ENCODE results near the gene ZP3.
A peak's percentile ranks its signal among the peaks of the same experiment; 100 is the strongest.
"Not testable (repeated sequence)": the region's sequence is repeated elsewhere in the genome, so short reads cannot be mapped to it uniquely, and the experiment has no call there.

ZP3 gene

GRCh38 chr7:76424413-76425111 is at the start of gene ZP3:
ZP3 (plus strand) TSS chr7:76424950; CDS start chr7:76424965, 15 bp downstream.
- no peak for DNase-seq

DNA sequence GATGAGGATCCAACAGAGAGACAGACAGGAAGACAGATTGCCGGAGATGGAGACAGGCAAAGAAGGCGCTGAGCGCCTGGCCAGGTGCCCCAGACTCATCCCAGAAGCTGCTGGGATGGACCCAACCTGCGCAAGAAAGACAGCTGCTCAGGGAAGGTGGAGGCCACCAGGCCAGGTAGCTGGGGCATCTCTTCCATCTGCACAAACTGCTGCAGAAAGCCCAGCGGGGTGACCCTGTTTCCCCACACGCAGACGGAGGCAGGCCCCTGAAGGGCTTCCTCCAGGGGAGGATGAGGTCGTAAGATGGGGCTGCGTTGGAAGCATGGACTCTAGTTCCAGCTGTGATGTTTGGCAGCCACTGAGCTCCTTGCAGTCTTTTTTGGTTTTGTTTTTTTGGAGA is 49.5 kb upstream of the ZP3 start:
- no peak for DNase-seq

- peak; percentile 69 for DNase-seq
These were observed 47.4 kb upstream of the ZP3 start for GRCh38 chr7:76377186-76377918.

- DNase-seq = peak; percentile 26
These were observed 44.2 kb upstream of the ZP3 start for GRCh38 chr7:76380623-76380966.

GRCh38 chr7:76381814-76382213 is 42.9 kb upstream of the ZP3 start:
- DNase-seq = no peak

GRCh38 chr7:76383089-76383944 is 41.4 kb upstream of the ZP3 start:
- peak; percentile 49 for DNase-seq

- peak; percentile 51 for DNase-seq
These were observed 38.0 kb upstream of the ZP3 start for GRCh38 chr7:76386691-76387260.

DNA sequence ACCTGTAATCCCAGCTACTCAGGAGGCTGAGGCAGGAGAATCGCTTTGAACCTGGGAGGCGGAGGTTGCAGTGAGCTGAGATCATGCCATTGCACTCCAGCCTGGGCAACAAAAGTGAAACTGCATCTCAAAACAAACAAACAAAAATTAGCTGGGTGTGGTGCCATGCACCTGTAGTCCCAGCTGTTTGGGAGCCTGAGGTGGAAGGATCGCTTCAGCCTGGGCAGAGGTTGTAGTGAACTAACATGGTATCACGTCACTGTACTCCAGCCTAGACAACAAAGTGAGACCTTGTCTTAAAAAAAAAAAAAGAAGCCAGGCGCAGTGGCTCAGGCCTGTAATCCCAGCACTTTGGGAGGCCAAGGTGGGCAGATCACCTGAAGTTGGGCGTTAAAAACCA is 37.0 kb upstream of the ZP3 start:
- not testable (repeated sequence) for DNase-seq

DNA sequence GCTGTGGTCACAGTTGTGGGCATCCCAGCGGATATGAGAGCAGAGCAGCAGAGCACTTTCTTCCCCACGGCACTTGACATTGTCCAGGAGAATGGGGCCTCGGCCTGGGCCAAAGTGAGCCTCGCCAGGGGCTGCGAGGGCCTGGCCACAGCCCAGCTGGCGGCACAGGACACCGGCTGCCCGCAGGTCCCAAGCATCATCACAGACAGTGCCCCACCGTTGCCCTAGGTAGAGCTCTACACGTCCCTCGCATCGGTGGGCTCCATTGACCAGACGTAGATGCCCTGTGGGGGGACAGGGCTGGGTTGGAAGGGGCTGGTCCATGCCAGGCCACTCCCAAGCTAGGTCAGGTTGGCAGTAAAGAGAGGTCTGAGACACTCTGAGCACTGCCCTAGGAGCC is 34.7 kb upstream of the ZP3 start:
- no peak for DNase-seq

GRCh38 chr7:76392531-76393115 is 32.1 kb upstream of the ZP3 start:
- no peak for DNase-seq

DNA sequence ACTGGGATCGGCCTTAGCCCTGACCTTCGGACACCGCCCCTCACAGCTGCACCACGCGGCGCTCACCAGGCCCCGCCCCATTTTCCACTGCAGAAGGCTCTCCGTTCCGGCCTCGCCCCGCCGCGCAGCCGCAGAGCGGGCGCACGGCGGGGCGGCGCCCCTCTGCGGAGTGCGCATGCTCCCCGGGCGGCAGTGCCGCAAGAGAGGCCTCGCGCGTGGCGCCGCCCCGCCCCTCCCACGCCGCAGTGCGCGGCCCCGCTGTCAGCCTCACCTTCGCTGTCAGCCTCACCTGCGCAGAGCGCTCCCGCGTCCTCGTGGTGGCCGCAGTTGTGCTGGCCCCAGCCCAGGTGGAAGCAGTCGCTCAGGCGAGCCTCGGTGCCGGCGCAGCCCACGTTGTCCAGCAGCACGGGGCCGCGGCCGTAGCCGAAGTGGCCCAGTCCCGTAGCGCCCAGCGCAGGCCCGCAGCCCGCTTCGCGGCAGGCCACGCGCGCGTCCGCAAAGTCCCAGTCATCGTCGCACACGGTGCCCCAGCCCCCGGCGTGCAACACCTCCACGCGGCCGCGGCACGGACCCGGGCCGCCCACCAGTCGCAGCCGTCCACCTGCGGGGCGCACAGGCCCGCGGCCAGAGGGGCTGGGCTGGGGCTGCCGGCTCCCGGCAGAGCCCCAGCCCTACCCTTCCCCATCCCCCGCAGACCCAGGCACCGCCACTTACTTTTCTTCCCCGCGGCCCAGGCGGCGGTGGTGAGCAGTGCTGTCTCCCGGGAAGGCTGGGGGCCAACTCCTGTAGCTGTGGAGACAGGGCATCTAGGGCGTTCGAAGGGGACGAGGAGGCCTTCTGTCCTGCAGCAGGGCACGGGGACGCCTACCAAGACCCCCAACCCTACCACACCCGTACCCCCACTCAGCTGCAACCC is 31.4 kb upstream of the ZP3 start:
- peak; percentile 83 for DNase-seq

GRCh38 chr7:76394957-76395356 is 29.8 kb upstream of the ZP3 start:
- DNase-seq = no peak

GRCh38 chr7:76395605-76395964 is 29.2 kb upstream of the ZP3 start:
- DNase-seq = not testable (repeated sequence)

DNA sequence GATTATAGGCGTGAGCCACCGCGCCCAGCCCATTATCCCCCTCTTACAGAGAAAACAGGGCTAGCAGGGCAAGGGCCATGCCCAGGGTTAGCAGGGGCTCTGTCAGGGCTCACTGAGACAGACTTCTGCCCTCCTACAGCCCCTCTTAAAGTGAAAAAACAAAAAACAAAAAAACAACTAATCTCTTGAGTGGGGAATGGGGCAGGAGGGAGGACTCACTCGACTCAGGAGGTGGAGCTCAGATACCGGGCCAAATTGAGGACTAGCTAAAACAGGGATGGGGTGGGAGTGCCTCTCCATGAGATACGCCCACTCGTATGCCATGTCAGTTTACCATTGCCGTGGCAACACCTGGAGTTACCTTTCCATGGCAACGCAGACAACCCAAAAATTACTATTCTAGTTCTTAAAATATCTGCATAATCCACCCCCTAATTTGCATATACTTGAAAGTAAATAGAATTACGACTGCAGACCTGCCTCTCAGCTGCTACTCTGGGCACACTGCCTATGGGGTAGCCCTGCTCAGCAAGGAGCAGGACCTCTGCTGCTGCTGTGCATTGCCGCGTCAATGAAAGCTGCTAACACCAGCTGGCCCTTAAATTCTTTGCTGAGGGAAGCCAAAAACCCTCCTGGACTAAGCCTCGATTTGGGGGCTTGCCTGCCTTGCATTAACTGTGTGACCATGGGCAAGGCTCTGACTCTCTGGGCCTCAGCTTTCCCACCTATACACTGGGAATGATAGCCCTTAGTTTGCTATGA is 28.6 kb upstream of the ZP3 start:
- DNase-seq = no peak

DNA sequence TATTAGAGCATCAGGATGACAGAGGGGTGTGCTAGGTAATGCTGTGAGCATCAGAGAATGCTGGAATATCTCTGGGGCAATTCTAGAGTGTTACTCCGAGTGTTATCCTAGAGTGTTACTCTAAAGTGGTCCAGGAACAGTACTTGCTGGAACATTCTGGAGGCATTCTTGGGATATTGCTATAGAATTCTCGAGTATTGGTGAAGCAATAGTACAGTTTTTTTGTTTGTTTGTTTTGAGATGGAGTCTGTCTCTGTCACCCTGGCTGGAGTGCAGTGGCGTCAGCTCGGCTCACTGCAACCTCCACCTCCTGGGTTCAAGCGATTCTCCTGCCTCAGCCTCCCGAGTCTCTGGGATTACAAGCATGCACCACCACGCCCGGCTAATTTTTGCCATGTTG is 27.9 kb upstream of the ZP3 start:
- DNase-seq = no peak

GRCh38 chr7:76397409-76398183 is 27.2 kb upstream of the ZP3 start:
- peak; percentile 60 for DNase-seq

DNA sequence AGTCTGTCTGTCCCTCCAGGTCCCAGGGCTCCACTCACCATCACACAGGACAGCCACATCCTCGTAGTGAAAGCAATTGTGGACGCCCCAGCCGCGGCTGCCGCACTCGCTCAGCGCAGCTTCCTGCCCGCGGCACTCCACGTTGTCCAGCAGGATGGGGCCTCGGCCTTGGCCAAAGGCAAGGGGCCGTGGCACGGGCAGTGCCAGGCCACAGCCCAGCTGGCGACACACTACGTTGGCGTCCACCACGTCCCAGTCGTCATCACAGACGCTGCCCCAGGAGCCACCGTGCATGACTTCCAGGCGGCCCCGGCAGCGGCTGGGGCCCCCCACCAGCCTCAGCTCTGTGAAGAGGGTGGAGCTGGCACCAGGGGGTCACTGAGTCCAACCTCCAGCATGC is 24.5 kb upstream of the ZP3 start:
- no peak for DNase-seq

DNA sequence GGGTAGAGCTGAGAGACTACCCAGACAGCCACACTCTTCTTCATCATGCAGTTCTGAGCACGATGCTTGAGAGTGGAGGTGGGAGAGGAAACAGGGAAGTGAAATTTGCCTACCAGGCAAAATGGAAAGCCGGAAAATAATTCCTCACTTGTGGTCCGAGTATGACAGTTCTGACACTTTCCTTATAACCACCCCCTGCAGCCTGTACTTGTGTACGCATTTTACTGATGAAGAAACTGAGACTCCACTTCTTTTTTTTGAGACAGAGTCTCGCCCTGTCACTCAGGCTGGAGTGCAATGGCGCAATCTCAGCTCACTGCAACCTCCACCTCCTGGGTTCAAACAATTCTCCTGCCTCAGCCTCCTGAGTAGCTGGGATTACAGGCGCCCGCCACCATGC is 21.7 kb upstream of the ZP3 start:
- DNase-seq = not testable (repeated sequence)

DNA sequence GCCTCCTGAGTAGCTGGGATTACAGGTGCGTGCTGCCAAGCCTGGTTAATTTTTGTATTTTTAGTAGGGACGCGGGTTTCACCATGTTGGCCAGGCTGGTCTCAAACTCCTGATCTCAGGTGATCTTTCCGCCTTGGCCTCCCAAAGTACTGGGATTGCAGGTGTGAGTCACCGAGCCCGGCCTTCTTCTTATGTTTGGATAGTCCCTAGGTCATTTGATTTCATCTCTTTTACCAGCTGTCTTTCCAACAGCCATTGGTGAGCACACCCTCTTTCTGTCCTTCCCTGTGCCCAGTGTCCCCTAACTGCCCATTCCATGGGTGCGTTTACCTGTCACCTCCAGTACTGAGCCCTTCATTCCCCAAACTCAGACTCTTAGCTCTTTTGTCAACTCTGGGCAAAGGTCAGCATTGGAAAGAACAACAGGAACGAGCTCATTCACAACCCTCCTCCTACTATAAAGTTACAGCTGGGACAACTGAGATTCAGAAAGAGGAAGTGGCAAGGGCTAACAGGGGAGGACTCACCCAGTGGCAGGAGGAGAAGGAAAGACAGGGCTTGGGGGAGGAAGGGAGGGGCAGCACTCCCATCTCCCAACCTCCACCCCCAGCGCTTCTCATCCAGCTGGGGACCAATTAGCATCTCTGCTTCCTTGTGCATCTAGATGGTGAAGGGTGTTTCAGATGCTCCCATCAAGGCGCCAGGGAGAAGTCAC is 20.8 kb upstream of the ZP3 start:
- no peak for DNase-seq

GRCh38 chr7:76405738-76406137 is 19.0 kb upstream of the ZP3 start:
- DNase-seq = no peak

Measured in fibroblast of skin of right biceps (primary cell).